OCI-LY7 (cell line): ENCODE data around the gene APC. TPM values are rescaled to one million over a fixed set of nuclear protein-coding genes. Genes with fewer than 3 reads are reported as not detected.

ENCODE experiments used
- BruUV-seq: library from RNA; stranded (reverse); fragments of 400-500 nt; replicated peaks from 2 replicates; lab custom pipeline; 2021; lab: Mats Ljungman, UMichigan
- CTCF ChIA-PET: fragments of 300-600 bp; sonication (Branson Sonifier 250); formaldehyde crosslinking; loops from one replicate; lab custom pipeline; 2022; ENCODE audit warnings: antibody characterized with exemption; ENCODE audit not compliant: unreplicated experiment; lab: Charles Lee
- POLR2A ChIA-PET: fragments of 300-600 bp; sonication (Branson Sonifier 250); formaldehyde crosslinking; loops from one replicate; lab custom pipeline; 2022; ENCODE audit warnings: antibody characterized with exemption; lab: Charles Lee
- DNase-seq: peaks from one replicate; pipeline ENCODE4 v3.0.0-alpha.2; 2015; ENCODE audit warnings: low spot score
- H2AFZ ChIP-seq: fragments of 200-600 bp; sonication (generic), shearing (Covaris generic); 2 replicates; pipeline ENCODE4 v1.6.1; 2014; ENCODE audit warnings: mild to moderate bottlenecking, antibody characterized with exemption, low read length, moderate library complexity
- H3K27ac ChIP-seq: fragments of 200-600 bp; sonication (generic); 2 replicates; pipeline ENCODE4 v1.5.1; 2014; ENCODE audit warnings: mixed run types, low read depth, mild to moderate bottlenecking, moderate library complexity, low read length, inconsistent platforms; ENCODE audit not compliant: poor library complexity, severe bottlenecking
- H3K36me3 ChIP-seq: fragments of 200-600 bp; sonication (generic); 2 replicates; pipeline ENCODE4 v1.6.1; 2014; ENCODE audit warnings: mild to moderate bottlenecking, antibody characterized with exemption, low read length, moderate library complexity, mixed read lengths; ENCODE audit not compliant: insufficient read depth
- H3K4me1 ChIP-seq: fragments of 200-600 bp; sonication (generic); 2 replicates; pipeline ENCODE4 v1.5.1; 2014; ENCODE audit warnings: mild to moderate bottlenecking, low read length; ENCODE audit not compliant: insufficient read depth, poor library complexity, severe bottlenecking
- H3K4me2 ChIP-seq: fragments of 200-600 bp; sonication (generic); 2 replicates; pipeline ENCODE4 v1.6.1; 2014; ENCODE audit warnings: mild to moderate bottlenecking, low read length
- H3K4me3 ChIP-seq: fragments of 200-600 bp; sonication (generic); 2 replicates; pipeline ENCODE4 v1.5.1; 2014; ENCODE audit warnings: mild to moderate bottlenecking, low read depth, low read length; ENCODE audit not compliant: poor library complexity, severe bottlenecking
- H3K79me2 ChIP-seq: fragments of 200-600 bp; sonication (generic); 2 replicates; pipeline ENCODE4 v1.6.1; 2016; ENCODE audit warnings: low read depth, mild to moderate bottlenecking, low read length, moderate library complexity, mixed read lengths; ENCODE audit not compliant: insufficient read depth
- H3K9me2 ChIP-seq: fragments of 200-600 bp; sonication (generic); 2 replicates; pipeline ENCODE4 v1.6.1; 2016; ENCODE audit warnings: mild to moderate bottlenecking, low read length, mixed read lengths; ENCODE audit not compliant: insufficient read depth
- H3K9me3 ChIP-seq: fragments of 200-600 bp; sonication (generic); 2 replicates; pipeline ENCODE4 v1.6.1; 2014; ENCODE audit warnings: mild to moderate bottlenecking, mixed run types, low read length, mixed read lengths
- H4K20me1 ChIP-seq: fragments of 200-600 bp; sonication (generic); 2 replicates; pipeline ENCODE4 v1.6.1; 2014; ENCODE audit warnings: mild to moderate bottlenecking, antibody characterized with exemption, low read length, moderate library complexity, mixed read lengths; ENCODE audit not compliant: insufficient read depth
- CTCF ChIP-seq: fragments of 200-600 bp; sonication (generic); conservative IDR thresholded peaks from 2 replicates; pipeline ENCODE4 v1.5.1; 2014; ENCODE audit warnings: mild to moderate bottlenecking, antibody characterized with exemption, low read length, moderate library complexity, mixed read lengths
- EZH2phosphoT487 ChIP-seq: fragments of 200-600 bp; sonication (generic); IDR thresholded peaks from 2 replicates; pipeline ENCODE4 v1.6.1; 2018; ENCODE audit warnings: low read depth, borderline replicate concordance, mild to moderate bottlenecking, mixed run types, antibody characterized with exemption, low read length, moderate library complexity, mixed read lengths
- intact Hi-C: fragments of 100-400 bp; cut with micrococcal nuclease; formaldehyde crosslinking; loops from one replicate; pipeline ENCODE4 v1.10.0; 2022; ENCODE audit not compliant: unreplicated experiment
- total RNA-seq, 2 experiments: library from RNA; depleted of rRNA in 1 of 2; stranded (reverse); fragments of >200 nt in 1 of 2; shearing (Covaris generic) in 1 of 2; gene quantifications; 2 replicates each; pipeline ENCODE4 v1.2.3, GENCODE V29; 2014 to 2022

APC gene
- total RNA-seq, 2 experiments from 2014 or later, result 33.1 to 34.8 TPM

- ChIA-PET CTCF (interaction anchor here (0.6 to 1.5 kb wide), 6 partner anchors 56 to 333 kb away, joined by 3 to 6 read pairs (median 3); no protein-coding TSS in a partner anchor), POLR2A (interaction anchor here (0.7 to 1.3 kb wide), 4 partner anchors 16 to 1469 kb away, joined by 3 to 4 read pairs (median 3); no protein-coding TSS in a partner anchor)
- Histone ChIP-seq H3K4me3 (no peak overlapping the region), H3K9me2 (no peaks in the 10 kb centered on the region), H4K20me1 (no peaks in the 10 kb centered on the region), H3K27ac (no peak overlapping the region), H3K4me1 (no peaks in the 10 kb centered on the region), H3K9me3 (0 out of 2 replicates have a peak, but pooled peaks cover 5% of the 10 kb centered on the region), H2AFZ (no peak overlapping the region), H3K36me3 (no peaks in the 10 kb centered on the region), H3K79me2 (no peaks in the 10 kb centered on the region), H3K4me2 (no peak overlapping the region)
- intact Hi-C loops, result loop anchor here (1.0 to 5.0 kb wide), 3 partner anchors 66 to 156 kb away; no protein-coding TSS in a partner anchor
- no TSS peak for BruUV-seq
- peak; percentile 79 for TF ChIP-seq CTCF
- no peak for TF ChIP-seq EZH2phosphoT487
- DNase-seq, result peak; percentile 71
Observed at GRCh38 chr5:112691758-112692157, 45.9 kb upstream of the APC start.

GRCh38 chr5:112692472-112692871, 45.2 kb upstream of the APC start:
- BruUV-seq, result no TSS peak
- Histone ChIP-seq H4K20me1 (no peaks in the 10 kb centered on the region), H3K79me2 (no peaks in the 10 kb centered on the region), H3K4me3 (no peak overlapping the region), H3K36me3 (no peaks in the 10 kb centered on the region), H3K4me1 (no peaks in the 10 kb centered on the region), H3K9me3 (0 out of 2 replicates have a peak, but pooled peaks cover 5% of the 10 kb centered on the region), H3K27ac (no peak overlapping the region), H3K4me2 (no peak overlapping the region), H3K9me2 (no peaks in the 10 kb centered on the region), H2AFZ (no peak overlapping the region)
- CTCF ChIA-PET, result interaction anchor here (0.6 to 1.5 kb wide), 4 partner anchors 55 to 287 kb away, joined by 3 to 6 read pairs (median 3); no protein-coding TSS in a partner anchor
- TF ChIP-seq CTCF (no peak), EZH2phosphoT487 (no peak)
- no peak for DNase-seq
- intact Hi-C loops, result loop anchor here (5.0 kb wide), 2 partner anchors 140 to 155 kb away; no protein-coding TSS in a partner anchor
- POLR2A ChIA-PET, result interaction anchor here (0.6 to 1.3 kb wide), 4 partner anchors 16 to 1469 kb away, joined by 3 to 4 read pairs (median 3); no protein-coding TSS in a partner anchor

DNA sequence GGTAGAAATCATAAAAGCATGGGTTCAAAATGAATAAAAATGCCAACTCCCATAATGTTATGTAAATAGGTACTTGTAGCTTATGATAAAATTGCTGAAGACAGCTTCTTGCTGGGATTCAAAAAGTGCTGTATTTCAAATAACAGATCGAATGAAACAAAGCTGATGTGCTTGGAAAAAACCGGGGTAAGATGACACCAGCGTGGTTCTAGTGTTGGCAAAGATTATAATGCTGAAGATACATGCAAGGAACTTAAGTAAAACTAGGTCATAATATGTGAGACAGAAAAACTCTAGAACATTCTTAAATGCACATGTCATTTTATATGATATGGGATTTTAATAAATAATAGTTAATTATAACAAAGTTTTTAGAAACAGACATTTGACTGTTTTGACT, 44.4 kb upstream of the APC start:
- DNase-seq, result no peak

More for the DNA sequence above, 44.4 kb upstream of the APC start:
- no peak overlapping the region for H3K27ac ChIP-seq
- ChIA-PET CTCF (interaction anchor here (1.3 kb wide), 1 partner anchor 69 kb away, joined by 6 read pairs; no protein-coding TSS in a partner anchor), POLR2A (interaction anchor here (0.6 to 1.7 kb wide), 3 partner anchors 16 to 412 kb away, joined by 3 to 5 read pairs (median 4); no protein-coding TSS in a partner anchor)
- no peak overlapping the region for H2AFZ ChIP-seq
- H3K9me2 ChIP-seq, result no peaks in the 10 kb centered on the region
- intact Hi-C loops, result loop anchor here (5.0 kb wide), 2 partner anchors 141 to 154 kb away; no protein-coding TSS in a partner anchor
- H3K79me2 ChIP-seq, result no peaks in the 10 kb centered on the region
- BruUV-seq, result no TSS peak
- H3K4me3 ChIP-seq, result no peak overlapping the region
- no peaks in the 10 kb centered on the region for H3K4me1 ChIP-seq
- TF ChIP-seq CTCF, result no peak
- no peak for TF ChIP-seq EZH2phosphoT487
- H4K20me1 ChIP-seq, result no peaks in the 10 kb centered on the region
- H3K36me3 ChIP-seq, result no peaks in the 10 kb centered on the region
- no peak overlapping the region for H3K4me2 ChIP-seq
- H3K9me3 ChIP-seq, result 0 out of 2 replicates have a peak, but pooled peaks cover 5% of the 10 kb centered on the region
